ENCODE results near the gene ADAM19.

DNA sequence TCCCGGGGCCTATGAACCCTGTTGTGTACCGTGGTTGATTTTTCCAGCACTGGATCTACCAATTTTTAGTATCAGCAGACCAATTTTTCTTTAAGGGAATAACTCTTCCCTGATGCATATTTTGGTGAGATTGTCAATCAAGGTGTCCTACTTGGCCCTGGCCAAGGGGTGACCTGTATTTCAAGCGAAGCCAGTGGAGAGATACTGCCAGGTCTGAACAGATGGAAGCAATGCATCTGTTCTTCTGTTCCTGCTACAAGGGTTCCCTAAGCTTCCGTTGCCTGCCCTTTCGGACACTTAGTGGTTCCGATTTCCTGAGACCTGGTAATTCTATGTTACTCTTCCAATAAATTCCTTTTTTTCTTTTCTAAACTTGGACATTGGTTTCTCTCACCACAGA lies 37.3 kb downstream of the ADAM19 start:
- TF ChIP-seq, protein P1, sequence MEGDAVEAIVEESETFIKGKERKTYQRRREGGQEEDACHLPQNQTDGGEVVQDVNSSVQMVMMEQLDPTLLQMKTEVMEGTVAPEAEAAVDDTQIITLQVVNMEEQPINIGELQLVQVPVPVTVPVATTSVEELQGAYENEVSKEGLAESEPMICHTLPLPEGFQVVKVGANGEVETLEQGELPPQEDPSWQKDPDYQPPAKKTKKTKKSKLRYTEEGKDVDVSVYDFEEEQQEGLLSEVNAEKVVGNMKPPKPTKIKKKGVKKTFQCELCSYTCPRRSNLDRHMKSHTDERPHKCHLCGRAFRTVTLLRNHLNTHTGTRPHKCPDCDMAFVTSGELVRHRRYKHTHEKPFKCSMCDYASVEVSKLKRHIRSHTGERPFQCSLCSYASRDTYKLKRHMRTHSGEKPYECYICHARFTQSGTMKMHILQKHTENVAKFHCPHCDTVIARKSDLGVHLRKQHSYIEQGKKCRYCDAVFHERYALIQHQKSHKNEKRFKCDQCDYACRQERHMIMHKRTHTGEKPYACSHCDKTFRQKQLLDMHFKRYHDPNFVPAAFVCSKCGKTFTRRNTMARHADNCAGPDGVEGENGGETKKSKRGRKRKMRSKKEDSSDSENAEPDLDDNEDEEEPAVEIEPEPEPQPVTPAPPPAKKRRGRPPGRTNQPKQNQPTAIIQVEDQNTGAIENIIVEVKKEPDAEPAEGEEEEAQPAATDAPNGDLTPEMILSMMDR (conservative IDR thresholded peaks at IDR 0.05; ENCODE audit: low read length): no peak
- TF ChIP-seq EZH2phosphoT487 (IDR thresholded peaks at IDR 0.05; ENCODE audit: borderline replicate concordance): no peak

All from Loucy (cell line).